SU-DHL-6 (cell line): Measurements from ENCODE around the gene DOK1.

ENCODE experiments used
- CTCF ChIP-seq: fragments of 200-600 bp; sonication (generic); IDR thresholded peaks from one replicate; pipeline ENCODE4 v1.5.1; 2017; ENCODE audit warnings: antibody characterized with exemption, mild to moderate bottlenecking, low read length, moderate library complexity; ENCODE audit not compliant: insufficient read depth, poor library complexity, severe bottlenecking
- EZH2phosphoT487 ChIP-seq: fragments of 200-600 bp; sonication (generic), shearing (Covaris generic); conservative IDR thresholded peaks from 2 replicates; pipeline ENCODE4 v1.6.1; 2018; ENCODE audit warnings: mild to moderate bottlenecking, antibody characterized with exemption, low read length, moderate library complexity, mixed read lengths

GRCh38 chr2:74551942-74552913 is 2.3 kb upstream of the DOK1 start:
- no peak for TF ChIP-seq CTCF
- no peak for TF ChIP-seq EZH2phosphoT487
